Neutrophil (primary cell): Measurements from ENCODE around the gene PALM3.
A peak's percentile ranks its signal among the peaks of the same experiment; 100 is the strongest.

Source experiments
- H3K27ac ChIP-seq: fragments of 200-600 bp; sonication (generic); 2 replicates; pipeline ENCODE4 v1.5.1; 2016; ENCODE audit warnings: mild to moderate bottlenecking, moderate library complexity
- H3K27me3 ChIP-seq: fragments of 200-600 bp; sonication (generic); 2 replicates; pipeline ENCODE4 v1.6.0; 2016; ENCODE audit warnings: mild to moderate bottlenecking
- H3K36me3 ChIP-seq: fragments of 200-600 bp; sonication (generic); 2 replicates; pipeline ENCODE4 v1.5.1; 2017
- H3K4me1 ChIP-seq, 2 experiments: fragments of 200-600 bp in 1 of 2; sonication (generic) in 1 of 2; 1 replicate in 1 of 2; 2 replicates in 1 of 2; pipeline versions ENCODE4 v1.5.1 to v1.6.1; 2013 to 2016; ENCODE audit warnings: low read depth in 1 of 2, low read length in 1 of 2, mild to moderate bottlenecking in 1 of 2, moderate library complexity in 1 of 2; ENCODE audit not compliant: control insufficient read depth in 1 of 2, insufficient read depth in 1 of 2
- H3K4me3 ChIP-seq, 2 experiments: fragments of 200-600 bp in 1 of 2; sonication (generic) in 1 of 2; 1 replicate in 1 of 2; 2 replicates in 1 of 2; pipeline ENCODE4 v1.5.1; 2013 to 2016; ENCODE audit warnings: low read depth in 1 of 2, low read length in 1 of 2, mild to moderate bottlenecking in 1 of 2, moderate library complexity in 1 of 2
- H3K9me3 ChIP-seq: fragments of 200-600 bp; sonication (generic); 2 replicates; pipeline ENCODE4 v1.5.1; 2016
- TF ChIP-seq, protein P1 (sequence below): fragments of 200-600 bp; sonication (generic); IDR thresholded peaks from 2 replicates; pipeline ENCODE4 v1.5.1; 2016; ENCODE audit warnings: antibody characterized with exemption

The PALM3 gene

DNA sequence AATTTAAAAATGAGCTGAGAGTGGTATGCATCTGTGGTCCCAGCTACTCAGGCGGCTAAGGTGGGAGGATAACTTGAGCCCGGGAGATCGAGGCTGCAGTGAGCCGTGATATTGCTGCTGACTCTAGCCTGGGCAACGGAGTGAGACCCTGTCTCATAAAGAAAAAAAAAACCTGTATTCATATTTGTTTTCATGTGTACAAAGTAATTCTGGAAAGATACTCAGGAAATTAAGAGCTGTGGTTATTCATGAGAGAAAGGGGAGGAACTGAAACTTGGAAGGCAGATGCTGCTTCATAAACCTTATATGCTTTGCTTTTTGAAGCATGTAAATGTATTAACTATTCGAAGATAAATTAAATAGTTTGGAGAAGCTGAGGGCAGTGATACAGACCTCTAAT lies 42.8 kb downstream of the PALM3 start:
- TF ChIP-seq, protein P1, sequence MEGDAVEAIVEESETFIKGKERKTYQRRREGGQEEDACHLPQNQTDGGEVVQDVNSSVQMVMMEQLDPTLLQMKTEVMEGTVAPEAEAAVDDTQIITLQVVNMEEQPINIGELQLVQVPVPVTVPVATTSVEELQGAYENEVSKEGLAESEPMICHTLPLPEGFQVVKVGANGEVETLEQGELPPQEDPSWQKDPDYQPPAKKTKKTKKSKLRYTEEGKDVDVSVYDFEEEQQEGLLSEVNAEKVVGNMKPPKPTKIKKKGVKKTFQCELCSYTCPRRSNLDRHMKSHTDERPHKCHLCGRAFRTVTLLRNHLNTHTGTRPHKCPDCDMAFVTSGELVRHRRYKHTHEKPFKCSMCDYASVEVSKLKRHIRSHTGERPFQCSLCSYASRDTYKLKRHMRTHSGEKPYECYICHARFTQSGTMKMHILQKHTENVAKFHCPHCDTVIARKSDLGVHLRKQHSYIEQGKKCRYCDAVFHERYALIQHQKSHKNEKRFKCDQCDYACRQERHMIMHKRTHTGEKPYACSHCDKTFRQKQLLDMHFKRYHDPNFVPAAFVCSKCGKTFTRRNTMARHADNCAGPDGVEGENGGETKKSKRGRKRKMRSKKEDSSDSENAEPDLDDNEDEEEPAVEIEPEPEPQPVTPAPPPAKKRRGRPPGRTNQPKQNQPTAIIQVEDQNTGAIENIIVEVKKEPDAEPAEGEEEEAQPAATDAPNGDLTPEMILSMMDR = no peak
- Histone ChIP-seq H3K4me3 (no peak overlapping the region), H3K27ac (no peak overlapping the region), H3K9me3 (no peaks in the 10 kb centered on the region), H3K27me3 (no peaks in the 10 kb centered on the region), H3K36me3 (no peaks in the 10 kb centered on the region), H3K4me1 (no peaks in the 10 kb centered on the region)

DNA sequence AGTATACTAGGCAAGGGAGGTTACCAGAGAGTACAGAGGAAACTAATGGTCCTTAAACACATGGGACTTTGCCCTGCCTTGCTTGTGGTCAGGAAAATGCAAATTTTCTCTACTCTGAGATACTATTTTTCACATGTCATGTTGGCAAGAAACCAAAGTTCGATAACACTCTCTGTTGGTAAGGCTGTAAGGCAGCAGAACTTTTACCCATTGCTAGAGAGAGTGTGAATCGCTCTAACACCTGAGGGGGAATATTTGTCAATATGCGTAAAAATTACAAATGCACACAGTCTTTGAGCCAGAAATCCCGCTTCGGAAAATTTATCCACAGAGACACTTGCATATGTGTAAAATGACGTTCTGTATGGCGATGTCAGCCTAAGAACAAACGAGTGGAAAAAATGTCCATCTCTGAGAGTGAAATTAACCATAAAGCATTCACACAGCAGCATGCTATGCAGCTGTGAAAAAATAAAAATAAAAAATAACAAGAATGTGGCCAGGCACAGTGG lies 46.3 kb downstream of the PALM3 start:
- TF ChIP-seq, protein P1 = no peak
- no peaks in the 10 kb centered on the region for H3K9me3 ChIP-seq
- H3K27ac ChIP-seq = no peak overlapping the region
- H3K4me3 ChIP-seq = no peak overlapping the region
- H3K27me3 ChIP-seq = no peaks in the 10 kb centered on the region
- no peaks in the 10 kb centered on the region for H3K36me3 ChIP-seq
- H3K4me1 ChIP-seq = no peaks in the 10 kb centered on the region

DNA sequence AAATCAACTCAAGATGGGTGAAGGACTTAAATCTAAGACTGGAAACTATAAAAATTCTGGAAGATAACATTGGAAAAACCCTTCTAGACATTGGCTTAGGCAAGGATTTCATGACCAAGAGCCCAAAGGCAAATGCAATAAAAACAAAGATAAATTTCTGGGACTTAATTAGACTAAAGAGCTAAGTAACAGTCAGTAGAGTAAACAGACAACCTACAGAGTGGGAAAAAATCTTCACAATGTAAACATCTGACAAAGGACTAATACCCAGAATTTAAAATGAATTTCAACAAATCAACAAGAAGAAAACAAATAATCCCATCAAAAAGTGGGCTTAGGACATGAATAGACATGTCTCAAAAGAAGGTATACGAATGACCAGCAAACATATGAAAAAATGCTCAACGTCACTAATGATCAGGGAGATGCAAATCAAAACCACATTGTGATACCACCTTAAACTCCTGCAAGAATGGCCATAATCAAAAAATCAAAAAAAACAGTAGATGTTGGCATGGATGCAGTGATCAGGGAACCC lies 49.4 kb downstream of the PALM3 start:
- Histone ChIP-seq H3K4me1 (no peaks in the 10 kb centered on the region), H3K36me3 (no peaks in the 10 kb centered on the region), H3K27ac (no peak overlapping the region), H3K27me3 (no peaks in the 10 kb centered on the region), H3K9me3 (no peaks in the 10 kb centered on the region), H3K4me3 (no peak overlapping the region)
- TF ChIP-seq, protein P1 = no peak

DNA sequence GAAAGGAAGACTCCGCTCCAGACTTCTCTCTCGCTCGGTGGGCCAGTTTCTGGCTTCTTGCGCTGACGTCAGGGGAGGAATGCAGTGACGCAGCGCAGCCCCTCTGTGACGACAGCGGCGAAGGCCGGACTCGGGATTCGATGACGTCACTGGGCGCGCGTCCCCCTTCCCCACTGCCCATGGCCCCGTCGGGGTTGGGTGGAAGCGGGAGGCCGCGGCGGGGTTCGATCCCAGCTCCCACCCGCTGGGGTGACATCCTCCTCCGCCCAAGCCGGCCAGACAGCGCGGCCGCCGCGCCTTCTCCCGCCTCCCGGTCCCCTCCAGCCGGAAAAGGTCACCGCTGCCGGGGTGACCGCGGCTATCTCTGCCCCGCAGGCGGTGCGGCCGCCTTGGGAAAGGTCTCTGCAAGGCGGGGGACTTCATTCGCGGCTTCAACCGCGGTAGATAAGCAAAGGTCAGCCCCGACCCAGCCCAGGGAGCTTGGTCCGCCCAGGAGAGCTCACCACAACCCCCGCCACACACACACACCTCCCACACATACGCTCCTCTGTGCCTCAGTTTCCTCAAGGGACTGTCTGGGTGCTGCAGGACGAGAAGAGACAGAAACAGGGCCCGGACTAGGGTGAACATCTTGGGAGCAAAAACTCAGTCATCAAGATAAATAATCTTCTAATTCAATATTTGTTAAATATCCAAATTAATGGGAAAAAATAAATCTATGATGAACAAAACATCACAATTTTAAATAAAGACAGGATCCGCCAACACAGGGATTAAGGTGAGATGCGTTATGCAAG lies 54.9 kb downstream of the PALM3 start:
- Histone ChIP-seq H3K27me3 (no peaks in the 10 kb centered on the region), H3K4me3 (peak overlapping the region; percentile 96 to 97), H3K27ac (peak overlapping the region; percentile 98), H3K36me3 (no peaks in the 10 kb centered on the region), H3K4me1 (peaks cover 12 to 18% of the 10 kb centered on the region in 2 experiments), H3K9me3 (no peaks in the 10 kb centered on the region)
- TF ChIP-seq, protein P1 = no peak

DNA sequence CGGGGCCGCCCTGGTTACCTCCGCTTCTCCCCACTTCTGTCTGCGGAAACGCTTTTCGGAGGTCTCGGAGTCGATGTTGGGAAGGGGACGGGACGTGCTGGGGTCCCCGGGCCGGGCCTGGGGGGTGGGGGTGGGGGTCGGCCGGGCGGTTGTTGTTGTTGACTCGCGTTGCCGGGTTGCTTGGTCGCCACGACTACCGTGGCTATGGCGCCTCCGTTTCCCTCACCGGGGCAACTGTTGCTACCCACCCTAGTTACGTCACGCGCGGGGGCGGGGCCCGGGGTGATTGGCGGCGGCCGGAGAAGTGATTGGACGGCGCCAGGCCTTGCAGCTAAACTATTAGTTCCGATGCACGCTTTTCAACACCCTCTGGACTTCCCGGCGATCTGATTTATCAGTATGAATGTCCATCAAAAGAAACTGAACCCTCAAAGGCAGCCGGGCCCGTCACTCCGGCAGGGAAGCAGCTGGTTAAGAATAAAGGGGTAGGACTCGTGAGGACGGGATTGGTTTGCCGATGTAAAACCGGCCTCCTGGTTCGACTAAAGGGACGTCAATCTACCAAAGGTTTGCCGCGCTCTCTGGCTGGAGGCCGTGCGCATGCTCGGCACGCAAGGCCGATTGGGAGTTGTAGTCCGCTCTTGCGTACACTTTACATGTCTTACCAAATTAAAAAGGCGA lies 55.7 kb downstream of the PALM3 start, which contains the start of gene RFX1:
Gene RFX1 (minus strand): TSS at position 236 of the 681 bp plus-strand sequence. CDS start 12,477 bp downstream, outside the sequence.
- TF ChIP-seq, protein P1 = no peak
- Histone ChIP-seq H3K27ac (peak within 1 kb of the TSS; percentile 98), H3K4me3 (peak within 1 kb of the TSS; percentile 96 to 97), H3K4me1 (peaks cover 12 to 18% of the 10 kb centered on the region in 2 experiments), H3K36me3 (no peaks in the 10 kb centered on the region), H3K9me3 (no peaks in the 10 kb centered on the region), H3K27me3 (no peaks in the 10 kb centered on the region)
